Type B pancreatic cell (in vitro differentiated cells): ENCODE results near the gene SLC23A3. TPM values are rescaled to one million over a fixed set of nuclear protein-coding genes. Genes with fewer than 3 reads are reported as not detected.
A peak's percentile ranks its signal among the peaks of the same experiment; 100 is the strongest.

Source experiments
- DNase-seq: peaks from one replicate; pipeline ENCODE4 v3.0.0; 2021; ENCODE audit warnings: mixed read lengths; ENCODE audit not compliant: unreplicated experiment; ENCODE audit errors: extremely low spot score
- H3K27ac Mint-ChIP-seq: 2 replicates; pipeline ENCODE4 v1.8.0; 2021; ENCODE audit warnings: mild to moderate bottlenecking, mixed read lengths
- H3K27me3 Mint-ChIP-seq: 2 replicates; pipeline ENCODE4 v1.8.0; 2021; ENCODE audit warnings: mixed read lengths
- H3K36me3 Mint-ChIP-seq: 2 replicates; pipeline ENCODE4 v1.8.0; 2021; ENCODE audit warnings: mixed read lengths
- H3K4me1 Mint-ChIP-seq: one replicate; pipeline ENCODE4 v1.8.0; 2021; ENCODE audit warnings: mixed read lengths; ENCODE audit not compliant: unreplicated experiment
- H3K4me3 Mint-ChIP-seq: 2 replicates; pipeline ENCODE4 v1.8.0; 2021; ENCODE audit warnings: mild to moderate bottlenecking, mixed read lengths
- H3K9me3 Mint-ChIP-seq: 2 replicates; pipeline ENCODE4 v1.8.0; 2021; ENCODE audit warnings: mixed read lengths
- CTCF ChIP-seq: fragments of 200-600 bp; sonication (generic); conservative IDR thresholded peaks from 2 replicates; pipeline ENCODE4 v1.5.0; 2021; ENCODE audit warnings: antibody characterized with exemption, mild to moderate bottlenecking
- total RNA-seq: library from RNA; stranded (reverse); gene quantifications from 2 replicates; pipeline ENCODE4 v1.2.1, GENCODE V29; 2021; ENCODE audit warnings: low replicate concordance

Gene SLC23A3
- total RNA-seq, 1 donor from 2014 or later, result 5.5 TPM

GRCh38 chr2:219175486-219175885, 5.7 kb upstream of the SLC23A3 start:
- no peak for TF ChIP-seq CTCF
- Mint-ChIP-seq H3K9me3 (no peaks in the 10 kb centered on the region), H3K27ac (peak overlapping the region; percentile 85)

GRCh38 chr2:219174801-219175200, 5.0 kb upstream of the SLC23A3 start:
- no peak for TF ChIP-seq CTCF
- H3K27ac Mint-ChIP-seq, result peak overlapping the region; percentile 14
- H3K4me1 Mint-ChIP-seq, result peaks cover 13% of the 10 kb centered on the region
- H3K36me3 Mint-ChIP-seq, result peaks cover 10% of the 10 kb centered on the region
- H3K9me3 Mint-ChIP-seq, result no peaks in the 10 kb centered on the region
- DNase-seq, result no peak
- H3K27me3 Mint-ChIP-seq, result no peaks in the 10 kb centered on the region
- no peak overlapping the region for H3K4me3 Mint-ChIP-seq

More at GRCh38 chr2:219175486-219175885, 5.7 kb upstream of the SLC23A3 start:
- Mint-ChIP-seq H3K4me1 (peaks cover 13% of the 10 kb centered on the region), H3K36me3 (peaks cover 10% of the 10 kb centered on the region), H3K4me3 (peak overlapping the region; percentile 96), H3K27me3 (no peaks in the 10 kb centered on the region)
- no peak for DNase-seq

DNA sequence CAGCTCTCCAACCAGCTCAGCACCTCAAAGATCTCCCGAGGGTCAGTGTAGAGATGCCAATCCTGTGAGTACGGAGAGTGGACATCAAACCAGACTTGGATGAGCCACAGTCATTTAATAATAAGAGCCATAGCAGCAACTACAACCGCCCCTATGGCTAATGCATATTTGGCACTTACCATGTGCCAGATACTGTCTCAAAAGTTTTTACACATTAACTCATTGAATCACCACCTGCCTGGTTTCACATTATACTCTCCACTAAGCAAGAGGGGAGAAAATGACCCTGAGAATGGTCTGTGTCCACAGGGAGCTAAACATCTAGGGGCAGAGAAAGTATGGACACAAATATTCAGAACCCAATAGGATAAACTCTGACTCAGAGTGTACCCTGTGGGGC, 4.3 kb upstream of the SLC23A3 start:
- H3K9me3 Mint-ChIP-seq, result no peaks in the 10 kb centered on the region
- peaks cover 11% of the 10 kb centered on the region for H3K4me1 Mint-ChIP-seq
- H3K36me3 Mint-ChIP-seq, result peaks cover 10% of the 10 kb centered on the region
- peak overlapping the region; percentile 14 for H3K27ac Mint-ChIP-seq
- H3K4me3 Mint-ChIP-seq, result peak overlapping the region; percentile 65
- no peak for TF ChIP-seq CTCF
- no peaks in the 10 kb centered on the region for H3K27me3 Mint-ChIP-seq
- DNase-seq, result no peak

GRCh38 chr2:219173176-219173575, 3.3 kb upstream of the SLC23A3 start:
- TF ChIP-seq CTCF, result no peak
- H3K27me3 Mint-ChIP-seq, result no peaks in the 10 kb centered on the region
- H3K9me3 Mint-ChIP-seq, result no peaks in the 10 kb centered on the region
- peaks cover 7% of the 10 kb centered on the region for H3K4me1 Mint-ChIP-seq
- no peak overlapping the region for H3K4me3 Mint-ChIP-seq
- no peak overlapping the region for H3K27ac Mint-ChIP-seq
- peaks cover 10% of the 10 kb centered on the region for H3K36me3 Mint-ChIP-seq
- DNase-seq, result no peak

DNA sequence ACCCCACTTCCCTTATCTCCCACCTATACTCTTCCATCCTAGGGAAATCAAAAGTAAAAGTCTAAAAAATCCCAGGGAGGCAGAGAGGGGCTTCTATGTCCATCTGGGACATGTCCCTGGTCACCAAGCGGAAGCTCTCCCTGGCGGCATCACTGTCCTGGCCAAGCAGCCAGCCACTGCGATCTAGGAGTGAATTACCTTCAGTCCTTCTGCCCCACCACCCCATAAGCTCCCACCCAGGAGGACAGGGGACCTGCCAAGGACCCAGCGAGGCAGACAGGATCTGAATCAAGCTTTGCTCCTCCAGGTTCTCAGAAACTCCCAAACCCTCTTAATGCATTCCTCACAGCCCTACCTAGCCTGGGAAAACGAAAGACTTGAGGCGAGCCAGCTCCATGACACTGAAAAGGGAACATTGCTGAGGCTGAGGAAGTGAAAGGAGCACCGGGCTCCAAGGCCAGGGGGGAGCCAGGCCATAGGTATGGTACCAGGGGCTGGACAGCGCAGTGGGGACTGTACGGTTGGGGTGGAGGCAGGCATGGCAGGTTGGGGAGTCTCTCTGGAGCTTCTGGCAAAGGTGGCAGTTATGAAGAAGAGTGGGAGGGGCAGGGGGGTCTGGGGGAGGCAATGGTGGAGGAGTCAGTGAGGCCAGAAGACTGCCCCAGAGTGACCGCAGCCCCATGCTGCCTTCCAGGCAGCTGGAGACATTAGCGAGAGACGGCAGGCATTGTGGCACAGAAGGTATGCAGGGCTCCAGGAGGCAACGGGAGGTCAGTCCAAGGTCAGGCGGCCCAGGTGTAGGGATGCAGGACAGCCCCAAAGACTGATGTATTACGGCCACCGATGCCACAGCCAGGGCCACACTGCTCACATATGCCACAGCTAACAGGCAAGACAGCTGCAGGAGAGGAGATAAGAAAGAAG, 2.7 kb upstream of the SLC23A3 start:
- Mint-ChIP-seq H3K27me3 (no peaks in the 10 kb centered on the region), H3K4me3 (no peak overlapping the region), H3K27ac (no peak overlapping the region), H3K9me3 (no peaks in the 10 kb centered on the region), H3K36me3 (peaks cover 10% of the 10 kb centered on the region), H3K4me1 (peaks cover 5% of the 10 kb centered on the region)
- TF ChIP-seq CTCF, result no peak
- no peak for DNase-seq
